GM21717 (cell line): Measurements from ENCODE around the gene KARS1.

ENCODE experiments used
- ATAC-seq: cut with Tn5 transposase; IDR thresholded peaks from one replicate; pipeline ENCODE4 v1.9.1; 2021; ENCODE audit warnings: mild to moderate bottlenecking, moderate library complexity; ENCODE audit not compliant: unreplicated experiment

Gene KARS1

DNA sequence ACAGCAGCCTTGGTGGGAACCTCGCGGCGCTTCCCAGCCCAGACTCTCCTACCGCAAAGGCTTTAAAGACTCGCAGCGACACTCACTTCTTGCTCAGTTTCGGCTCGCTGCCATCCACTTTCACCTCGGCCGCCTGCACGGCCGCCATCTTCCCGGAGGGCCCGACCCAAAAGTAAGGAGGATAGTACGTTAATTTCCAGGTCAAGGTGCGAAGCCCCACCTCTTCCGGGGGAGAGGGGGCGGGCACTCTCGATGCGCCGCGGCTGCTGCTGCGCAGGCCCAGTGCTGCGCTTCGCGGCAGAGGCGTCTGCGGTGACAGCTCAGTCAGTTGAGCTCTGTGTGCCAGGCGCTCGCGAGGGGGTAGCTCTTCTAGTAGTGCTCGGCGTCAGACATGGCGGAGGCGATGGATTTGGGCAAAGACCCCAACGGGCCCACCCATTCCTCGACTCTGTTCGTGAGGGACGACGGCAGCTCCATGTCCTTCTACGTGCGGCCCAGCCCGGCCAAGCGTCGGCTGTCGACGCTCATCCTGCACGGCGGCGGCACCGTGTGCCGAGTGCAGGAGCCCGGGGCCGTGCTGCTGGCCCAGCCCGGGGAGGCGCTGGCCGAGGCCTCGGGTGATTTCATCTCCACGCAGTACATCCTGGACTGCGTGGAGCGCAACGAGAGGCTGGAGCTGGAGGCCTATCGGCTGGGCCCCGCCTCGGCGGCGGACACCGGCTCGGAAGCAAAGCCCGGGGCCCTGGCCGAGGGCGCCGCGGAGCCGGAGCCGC is at the start of gene KARS1, which contains the start of gene TERF2IP:
KARS1 (minus strand) TSS at position 174 of the 773 bp plus-strand sequence; CDS start at position 148, 26 bp downstream.
TERF2IP (plus strand) TSS at position 282 of the 773 bp plus-strand sequence; CDS start at position 392, 110 bp downstream.
- ATAC-seq: peak; percentile 88

- no peak for ATAC-seq
Observed at GRCh38 chr16:75695708-75696107, 48.2 kb upstream of the KARS1 start.

GRCh38 chr16:75687361-75687760 is 39.9 kb upstream of the KARS1 start:
- ATAC-seq: no peak

- ATAC-seq: no peak
Observed at GRCh38 chr16:75682308-75682707, 34.8 kb upstream of the KARS1 start.

DNA sequence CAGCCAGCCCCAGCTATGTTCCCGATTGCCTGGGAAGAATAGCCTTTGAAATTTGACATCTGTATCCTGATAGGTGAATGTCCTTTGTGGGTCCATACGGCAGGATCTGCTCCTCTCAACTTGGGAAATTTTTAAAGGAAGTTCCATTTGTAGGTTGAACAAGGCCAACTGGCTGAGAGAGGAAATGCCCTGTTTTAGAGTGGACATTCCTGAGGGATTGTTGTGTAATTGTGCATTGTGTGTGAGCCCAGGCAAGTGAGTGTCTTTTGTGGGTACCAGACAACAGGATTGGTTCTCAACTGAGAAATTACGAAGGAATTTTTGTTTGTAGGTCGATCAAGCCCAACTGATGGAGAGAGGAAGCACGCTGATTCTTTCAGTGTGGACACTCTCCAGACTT is 31.9 kb upstream of the KARS1 start:
- ATAC-seq: no peak

DNA sequence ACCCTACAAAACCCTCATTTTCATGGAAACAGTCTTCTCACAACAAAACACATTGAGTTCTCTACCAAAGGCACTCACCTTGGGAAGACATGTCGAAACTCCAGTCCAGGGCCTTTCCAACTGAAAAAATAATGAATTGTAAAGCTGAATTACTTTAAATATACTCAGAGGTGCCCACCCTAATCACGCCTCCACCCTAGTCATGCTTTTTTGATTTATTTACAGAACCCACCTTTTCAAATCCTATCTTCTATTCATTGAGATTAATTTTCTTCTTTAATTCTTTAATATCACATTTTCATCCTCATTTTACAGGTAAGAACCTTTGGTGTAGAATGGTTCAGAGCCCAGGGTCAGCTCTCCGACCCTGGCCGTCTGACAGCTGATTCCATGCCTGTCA is 29.4 kb upstream of the KARS1 start, which contains the start of gene CPHXL2:
CPHXL2 (minus strand) TSS at position 101 of the 400 bp plus-strand sequence; CDS start at position 91, 10 bp downstream.
- ATAC-seq: no peak

- ATAC-seq: no peak
Observed at GRCh38 chr16:75667503-75667902, 20.0 kb upstream of the KARS1 start.

DNA sequence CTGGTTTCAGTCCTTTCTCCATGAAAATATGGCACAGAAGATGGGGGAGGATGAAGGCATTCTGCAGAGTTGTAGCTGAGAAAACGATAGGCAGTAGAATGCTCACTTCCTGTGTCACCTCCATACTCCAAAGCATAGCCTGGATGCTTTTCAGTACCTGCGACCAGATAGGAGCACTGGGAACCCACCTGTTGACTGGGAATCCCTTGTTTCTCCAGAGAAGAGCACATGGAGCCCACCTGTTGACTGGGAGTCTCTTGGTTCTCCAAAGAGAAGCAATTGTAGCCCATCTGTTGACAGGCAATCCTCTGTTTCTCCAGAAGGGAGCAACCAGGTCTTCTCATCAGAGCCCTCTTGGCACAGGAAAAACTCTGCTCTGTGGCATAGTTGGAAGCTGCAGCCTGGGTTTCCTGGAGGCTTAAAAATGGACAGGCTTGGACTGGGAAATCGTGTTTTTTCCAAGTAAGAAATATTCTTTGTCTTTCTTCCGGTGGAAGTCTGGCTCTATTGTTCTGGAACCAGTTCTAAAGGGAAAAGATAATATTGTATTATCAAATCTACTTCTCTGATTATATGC is 13.3 kb upstream of the KARS1 start:
- ATAC-seq: no peak

DNA sequence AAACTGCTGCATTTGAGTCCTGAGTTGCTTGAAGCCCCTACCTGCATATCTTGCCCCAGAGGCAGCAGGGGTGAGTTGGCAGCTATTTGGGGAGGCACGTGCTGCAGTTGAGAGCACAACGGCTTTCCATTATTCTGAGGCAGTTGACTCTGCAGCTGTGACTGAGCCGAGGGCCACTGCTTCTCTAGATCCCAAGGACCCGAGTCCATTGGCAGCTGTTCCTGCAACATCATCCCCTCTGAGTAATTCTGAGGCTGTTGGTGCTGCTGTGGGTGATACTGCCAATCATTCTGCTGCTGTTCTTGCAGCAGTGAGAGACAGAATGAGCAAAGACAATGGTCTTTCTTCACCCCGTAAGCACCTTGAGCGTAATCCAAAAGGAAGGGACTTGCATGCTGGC is 12.9 kb upstream of the KARS1 start:
- no peak for ATAC-seq

GRCh38 chr16:75658175-75658574 is 10.7 kb upstream of the KARS1 start:
- no peak for ATAC-seq

DNA sequence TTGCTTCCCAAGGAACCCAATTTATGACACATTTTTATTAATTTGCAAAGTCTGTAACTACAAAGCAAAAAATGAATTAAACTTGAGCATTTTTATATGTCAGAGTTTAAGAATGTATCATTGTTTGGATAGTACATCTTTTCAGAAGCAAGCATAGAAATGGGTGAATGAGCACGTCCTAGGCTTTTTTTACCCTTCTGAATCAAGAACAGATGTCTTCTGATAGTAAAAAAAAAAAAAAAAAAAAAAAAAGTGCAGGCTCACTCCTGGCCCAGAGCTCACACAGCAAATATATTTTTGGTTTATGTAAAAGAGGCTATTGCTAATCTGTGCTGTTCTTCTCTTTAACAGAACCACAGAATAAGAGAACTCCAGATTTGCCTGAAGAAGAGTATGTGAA is 6.5 kb upstream of the KARS1 start:
- ATAC-seq: no peak

DNA sequence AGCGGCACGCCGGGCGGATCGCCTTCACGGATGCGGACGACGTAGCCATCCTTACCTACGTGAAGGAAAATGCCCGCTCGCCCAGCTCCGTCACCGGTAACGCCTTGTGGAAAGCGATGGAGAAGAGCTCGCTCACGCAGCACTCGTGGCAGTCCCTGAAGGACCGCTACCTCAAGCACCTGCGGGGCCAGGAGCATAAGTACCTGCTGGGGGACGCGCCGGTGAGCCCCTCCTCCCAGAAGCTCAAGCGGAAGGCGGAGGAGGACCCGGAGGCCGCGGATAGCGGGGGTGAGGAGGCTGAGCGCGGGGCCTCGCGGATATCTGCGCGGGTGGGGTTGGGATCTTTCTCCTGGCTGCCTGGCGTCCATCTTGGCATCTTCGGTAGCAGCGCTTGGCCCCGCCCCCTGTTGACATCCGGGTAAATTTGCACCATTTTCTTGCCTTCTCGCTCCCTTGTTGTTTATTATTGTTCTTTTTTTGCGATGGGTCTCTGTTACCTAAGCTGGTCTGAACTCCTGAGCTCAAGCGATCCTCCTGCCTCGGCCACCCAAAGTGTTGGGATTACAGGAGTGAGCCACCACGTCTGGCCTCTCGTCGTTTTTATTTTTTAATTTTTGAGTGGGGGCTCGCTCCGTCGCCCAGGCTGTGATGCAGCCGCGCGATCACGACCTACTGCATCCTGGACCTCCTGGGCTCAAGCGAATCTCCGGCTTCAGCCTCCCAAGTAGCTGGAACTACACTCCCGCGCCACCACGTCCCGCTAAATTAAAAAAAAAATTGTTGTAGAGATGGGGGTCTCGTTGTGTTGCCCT is 1.0 kb upstream of the KARS1 start:
- peak; percentile 38 for ATAC-seq

DNA sequence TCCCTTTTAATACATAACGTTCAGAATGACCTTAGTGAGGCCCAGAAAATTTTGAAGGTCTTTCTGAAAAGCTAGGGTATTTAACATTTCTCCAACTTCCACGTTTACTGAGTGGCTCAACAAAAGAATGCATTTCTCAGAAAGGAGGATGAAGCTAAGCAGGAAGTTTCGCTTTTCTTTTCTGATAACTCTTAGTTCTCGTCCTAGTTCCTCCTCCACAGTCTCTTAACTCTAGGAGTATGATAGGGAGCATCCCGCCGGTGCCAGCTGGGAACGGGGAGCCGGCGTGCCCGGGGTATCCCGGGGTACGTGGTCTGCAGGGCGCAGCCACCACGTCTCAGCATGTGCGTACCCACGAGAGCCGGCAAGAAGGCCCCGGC is 363 bp downstream of the KARS1 start:
- ATAC-seq: peak; percentile 19

GRCh38 chr16:75644240-75645012 is 3.0 kb downstream of the KARS1 start:
- no peak for ATAC-seq

- no peak for ATAC-seq
Observed at GRCh38 chr16:75640598-75640997, 6.9 kb downstream of the KARS1 start.

DNA sequence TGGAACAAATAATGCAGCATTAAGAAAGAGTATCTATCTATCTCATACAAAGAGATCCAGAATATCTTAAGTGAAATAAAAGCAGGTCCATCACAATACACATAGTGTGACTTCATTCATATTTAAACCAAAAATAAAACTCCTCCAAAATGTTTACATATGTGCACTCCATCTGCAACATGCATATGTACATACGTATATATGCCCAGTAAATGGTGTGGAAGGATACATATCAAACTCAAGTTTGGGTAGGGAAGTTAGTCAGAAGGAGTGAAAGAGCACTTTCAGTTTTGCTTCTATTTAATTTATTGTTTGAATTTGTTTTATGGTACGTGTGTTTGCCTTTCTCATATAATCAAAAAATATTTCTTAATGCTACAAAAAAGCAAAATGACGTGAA is 12.4 kb downstream of the KARS1 start:
- no peak for ATAC-seq

- no peak for ATAC-seq
Observed at GRCh38 chr16:75632857-75633256, 14.6 kb downstream of the KARS1 start.

- ATAC-seq: no peak
Observed at GRCh38 chr16:75630052-75630451, 17.4 kb downstream of the KARS1 start.

DNA sequence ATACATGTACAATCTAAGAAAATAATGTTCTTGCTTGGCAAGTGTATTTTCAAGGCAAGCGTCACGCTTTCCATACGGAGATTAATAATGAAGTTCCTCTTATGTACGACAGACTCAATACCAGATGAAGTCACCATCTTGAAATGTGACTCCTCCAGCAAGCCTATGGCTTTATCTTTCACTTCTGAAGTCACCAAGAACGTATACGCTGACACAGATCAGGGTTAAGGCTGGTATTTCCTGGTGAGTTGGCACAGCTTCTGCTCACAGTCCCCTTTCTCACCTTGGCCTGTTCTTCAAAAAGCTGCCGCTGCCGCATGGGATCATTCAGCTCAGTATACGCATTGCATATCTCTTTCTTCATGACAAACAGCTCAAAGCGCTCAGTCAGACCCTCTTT is 18.3 kb downstream of the KARS1 start:
- no peak for ATAC-seq

DNA sequence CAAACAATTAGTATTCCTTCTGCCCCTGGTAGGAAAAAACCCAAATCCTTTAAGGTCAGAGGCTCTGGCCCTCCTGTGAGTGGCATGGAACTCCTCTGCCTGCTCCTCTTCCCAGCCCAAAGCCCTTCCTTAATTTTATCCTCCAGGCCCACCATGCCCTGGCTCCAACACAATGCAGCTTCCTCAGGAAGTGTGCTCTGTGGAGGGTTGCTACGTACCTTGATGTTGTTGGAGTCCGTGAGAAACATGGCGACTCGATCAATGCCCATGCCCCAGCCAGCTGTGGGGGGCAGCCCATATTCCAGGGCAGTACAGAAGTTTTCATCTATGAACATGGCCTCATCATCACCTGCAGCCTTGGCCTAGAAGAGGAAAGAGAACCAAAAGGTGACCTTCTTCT is 19.1 kb downstream of the KARS1 start:
- no peak for ATAC-seq

GRCh38 chr16:75627851-75628250 is 19.6 kb downstream of the KARS1 start:
- ATAC-seq: no peak
